HG03520 (cell line): ENCODE results near the gene RFPL4AL1.
"Not testable (repeated sequence)": the region's sequence is repeated elsewhere in the genome, so short reads cannot be mapped to it uniquely, and the experiment has no call there.

Experiments used
- ATAC-seq: cut with Tn5 transposase; IDR thresholded peaks from one replicate; pipeline ENCODE4 v1.9.1; 2021; ENCODE audit warnings: mild to moderate bottlenecking, moderate library complexity; ENCODE audit not compliant: unreplicated experiment

The RFPL4AL1 gene

DNA sequence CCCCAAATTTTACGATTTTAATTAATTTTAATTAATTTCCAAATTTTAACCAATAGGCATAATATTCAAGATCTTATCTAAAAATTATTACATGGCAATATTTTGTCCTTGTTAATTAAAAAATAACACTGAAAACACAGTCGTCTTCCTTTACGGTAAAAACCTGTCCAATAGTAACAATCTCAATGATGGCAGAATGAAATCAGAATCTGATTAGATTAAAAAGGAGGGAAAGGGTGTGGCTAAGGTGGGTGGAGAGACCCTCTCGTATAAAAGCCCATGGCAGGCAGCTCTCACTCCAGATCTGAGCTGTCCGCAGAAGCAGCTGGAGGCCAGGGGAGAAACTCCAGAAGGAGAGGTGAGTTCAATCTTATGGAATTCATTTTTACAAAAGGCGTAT is at the start of gene RFPL4AL1:
Gene RFPL4AL1 (plus strand): TSS at position 301 of the 400 bp plus-strand sequence. CDS start 2,687 bp downstream, outside the sequence.
- not testable (repeated sequence) for ATAC-seq

DNA sequence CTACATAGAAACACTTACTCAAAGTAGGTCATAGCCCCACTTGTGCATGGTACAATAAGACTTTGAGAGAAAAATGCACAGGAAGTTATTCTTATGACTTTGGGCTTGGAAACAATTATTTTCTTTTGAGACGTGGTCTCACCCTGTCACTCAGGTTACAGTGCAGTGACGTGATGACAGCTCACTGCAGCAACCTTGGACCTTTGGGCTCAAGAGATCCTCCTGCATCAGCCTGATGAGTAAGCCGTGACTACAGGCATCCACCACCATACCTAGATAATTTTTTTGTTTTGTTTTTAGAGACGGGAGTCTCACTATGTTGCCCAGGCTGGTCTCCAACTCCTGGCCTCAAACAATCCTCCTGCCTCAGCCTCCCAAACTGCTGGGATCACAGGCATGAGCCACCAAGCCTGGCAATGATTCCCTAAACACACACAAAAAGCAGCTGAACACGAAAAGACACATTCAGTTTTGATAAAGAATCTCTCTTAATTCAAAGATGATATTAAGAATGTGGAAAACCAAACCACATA is 48.6 kb upstream of the RFPL4AL1 start:
- no peak for ATAC-seq

DNA sequence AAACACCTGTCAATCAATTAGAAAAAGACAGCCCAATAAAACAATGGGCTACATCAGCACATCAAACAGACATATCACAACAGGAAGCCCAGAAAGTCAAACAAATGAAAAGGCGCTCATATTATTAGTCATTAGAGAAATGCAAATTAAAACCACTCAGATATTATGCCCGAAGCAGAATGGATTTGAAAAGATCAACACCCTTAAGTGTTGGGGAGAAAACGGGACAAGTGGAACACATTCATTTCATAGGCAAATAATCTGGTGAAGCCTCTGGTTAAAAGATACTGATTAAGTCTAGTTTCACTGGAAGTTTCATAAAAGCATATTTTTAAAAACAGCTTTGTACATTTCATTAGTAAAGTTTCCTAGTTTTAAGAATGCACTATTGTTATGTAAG is 48.1 kb upstream of the RFPL4AL1 start:
- ATAC-seq, result no peak

DNA sequence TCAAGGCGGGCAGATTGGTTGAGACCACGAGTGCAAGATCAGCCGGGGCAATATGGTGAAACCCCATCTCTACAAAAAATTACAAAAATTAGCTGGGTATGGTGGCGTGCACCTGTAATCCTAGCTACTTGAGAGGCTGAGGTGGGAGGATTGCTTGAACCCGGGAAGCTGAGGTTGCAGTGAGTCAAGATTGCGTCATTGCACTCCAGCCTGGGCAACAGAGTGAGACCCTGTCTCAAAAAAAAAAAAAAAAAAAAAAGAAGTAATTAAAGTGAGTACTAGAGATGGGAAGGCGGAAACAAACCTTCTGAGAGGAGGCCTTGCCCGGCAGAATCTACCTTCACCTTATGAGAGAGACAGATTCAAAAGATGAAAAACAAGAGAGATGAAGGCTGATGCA is 45.4 kb upstream of the RFPL4AL1 start:
- ATAC-seq, result no peak

DNA sequence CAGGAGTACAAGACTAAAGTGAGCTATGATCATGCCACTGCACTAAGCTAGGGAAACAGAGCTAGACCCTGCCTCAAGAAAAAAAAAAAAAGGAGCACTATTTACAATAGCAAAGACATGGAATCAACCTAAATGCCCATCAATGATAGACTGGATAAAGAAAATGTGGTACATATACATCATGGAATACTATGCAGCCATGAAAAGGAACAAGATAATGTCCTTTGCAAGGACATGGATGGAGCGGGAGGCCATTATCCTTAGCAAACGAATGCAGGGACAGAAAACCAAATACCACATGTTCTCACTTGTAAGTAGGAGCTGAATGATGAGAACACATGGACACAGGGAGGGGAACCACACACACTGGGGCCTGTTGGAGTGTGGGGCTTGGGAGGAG is 38.5 kb upstream of the RFPL4AL1 start:
- ATAC-seq, result not testable (repeated sequence)

DNA sequence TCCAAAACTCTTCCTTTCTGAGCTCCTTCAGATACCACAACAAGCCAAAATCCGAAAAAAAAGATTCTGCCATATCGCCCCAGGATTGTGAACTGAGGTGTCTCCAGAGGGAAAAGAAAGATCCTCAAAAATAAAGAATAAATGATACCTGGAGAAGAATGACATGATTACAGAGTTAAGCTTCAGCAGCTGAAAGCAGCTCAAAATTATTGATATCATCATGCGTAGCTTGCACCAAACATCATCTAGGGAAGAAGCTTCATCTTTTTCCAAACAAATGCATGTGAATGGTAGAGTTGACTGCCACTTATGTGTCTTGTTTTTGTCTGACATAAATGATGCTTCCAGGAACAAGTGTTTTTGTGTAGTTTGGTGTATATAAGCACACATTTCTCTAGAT is 30.6 kb upstream of the RFPL4AL1 start, which contains the start of gene NLRP9:
Gene NLRP9 (minus strand): TSS at position 101 of the 400 bp plus-strand sequence. CDS start 28 bp downstream, at position 73.
- no peak for ATAC-seq

DNA sequence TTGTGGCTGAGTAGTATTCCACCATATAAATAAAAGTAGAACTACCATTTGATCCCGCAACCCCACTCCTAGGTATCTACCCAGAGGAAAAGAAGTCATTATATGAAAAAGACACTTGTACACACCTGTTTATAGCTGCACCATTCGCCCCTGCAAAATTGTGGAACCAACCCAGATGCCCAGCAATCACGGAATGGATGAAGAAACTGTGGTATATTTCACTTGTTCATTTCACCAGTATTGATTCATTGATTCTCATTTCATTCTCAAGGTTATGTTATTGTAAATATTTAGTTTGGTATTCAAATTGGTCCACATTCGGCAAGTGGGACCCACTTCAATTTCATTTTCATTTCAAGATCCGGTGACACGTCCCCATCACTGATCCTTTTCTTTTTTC is 18.2 kb upstream of the RFPL4AL1 start:
- ATAC-seq, result no peak

DNA sequence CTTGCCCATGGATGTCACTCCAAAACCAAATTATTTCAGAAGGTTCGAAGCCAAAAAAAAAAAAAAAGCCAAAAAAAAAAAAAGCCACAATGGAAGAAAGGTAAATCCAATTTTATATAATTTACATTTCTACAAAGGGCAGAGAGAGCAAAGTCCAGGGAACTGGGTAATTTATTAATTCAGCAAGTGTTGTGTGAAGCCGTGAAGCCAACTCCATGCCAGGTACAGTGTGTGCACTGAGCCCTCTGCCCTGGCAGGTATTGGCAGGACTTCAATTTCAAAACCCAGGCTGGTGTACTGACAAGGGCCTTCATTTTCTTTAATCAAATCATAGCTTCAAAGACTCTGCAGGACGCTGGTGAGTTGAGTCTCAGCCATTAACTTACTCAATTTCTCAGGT is 15.5 kb upstream of the RFPL4AL1 start:
- ATAC-seq, result no peak

DNA sequence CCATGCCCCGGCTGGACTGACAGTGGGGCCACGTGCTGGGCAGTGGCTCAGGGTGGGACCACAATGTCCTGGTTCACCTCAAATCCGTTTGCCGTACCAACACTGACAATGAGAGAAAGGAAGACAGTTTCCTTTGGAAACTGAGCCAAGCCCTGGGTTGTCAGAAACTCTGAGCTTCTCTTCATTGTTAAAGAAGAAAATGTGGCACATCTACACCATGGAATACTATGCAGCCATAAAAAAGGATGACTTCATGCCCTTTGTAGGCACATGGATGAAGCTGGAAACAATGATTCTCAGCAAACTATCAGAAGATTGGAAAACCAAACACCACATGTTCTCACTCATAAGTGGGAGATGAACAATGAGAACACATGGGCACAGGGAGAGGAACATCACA is 12.1 kb upstream of the RFPL4AL1 start:
- not testable (repeated sequence) for ATAC-seq

DNA sequence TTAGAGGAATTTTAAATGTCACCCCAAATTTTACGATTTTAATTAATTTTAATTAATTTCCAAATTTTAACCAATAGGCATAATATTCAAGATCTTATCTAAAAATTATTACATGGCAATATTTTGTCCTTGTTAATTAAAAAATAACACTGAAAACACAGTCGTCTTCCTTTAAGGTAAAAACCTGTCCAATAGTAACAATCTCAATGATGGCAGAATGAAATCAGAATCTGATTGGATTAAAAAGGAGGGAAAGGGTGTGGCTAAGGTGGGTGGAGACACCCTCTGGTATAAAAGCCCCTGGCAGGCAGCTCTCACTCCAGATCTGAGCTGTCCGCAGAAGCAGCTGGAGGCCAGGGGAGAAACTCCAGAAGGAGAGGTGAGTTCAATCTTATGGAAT is 10.1 kb upstream of the RFPL4AL1 start, which contains the start of gene RFPL4A:
Gene RFPL4A (plus strand): TSS at position 301 of the 400 bp plus-strand sequence. CDS start 2,704 bp downstream, outside the sequence.
- ATAC-seq, result not testable (repeated sequence)

DNA sequence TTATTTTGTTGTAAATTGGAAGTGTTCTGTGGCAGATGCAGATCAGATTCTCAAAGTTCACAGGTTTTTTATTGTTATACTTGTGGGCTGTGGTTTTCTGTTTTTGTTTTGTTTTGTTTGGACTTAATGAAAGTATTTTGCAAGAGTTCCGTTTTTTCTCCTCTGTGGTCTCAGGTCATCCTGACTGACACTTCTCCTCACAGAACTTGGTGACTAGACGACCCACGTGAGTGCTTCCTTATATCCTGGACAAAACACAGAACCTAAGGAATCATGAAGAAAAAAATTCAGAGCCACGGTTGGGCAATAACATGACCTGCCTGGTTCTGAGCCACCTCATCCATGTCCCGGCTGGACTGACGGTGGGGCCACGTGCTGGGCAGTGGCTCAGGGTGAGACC is 2.5 kb upstream of the RFPL4AL1 start:
- ATAC-seq, result no peak

DNA sequence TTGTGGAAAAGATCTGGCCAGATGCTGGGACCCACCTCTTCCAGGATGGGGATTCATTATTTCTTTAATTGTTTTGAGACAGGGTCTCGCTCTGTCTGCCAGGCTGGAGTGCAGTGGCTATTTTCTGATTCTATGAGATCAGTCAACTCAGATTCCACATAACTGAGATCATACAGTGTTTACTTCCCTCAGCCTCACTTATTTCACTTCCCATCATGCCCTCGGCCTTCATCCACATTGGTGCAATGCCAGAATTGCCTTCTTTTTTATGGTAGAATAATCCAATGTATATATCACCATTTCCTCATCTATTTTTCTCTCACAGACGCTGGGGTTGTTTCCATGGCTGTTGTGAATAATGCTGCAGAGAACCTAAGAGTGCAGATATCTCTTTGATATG is 714 bp downstream of the RFPL4AL1 start:
- ATAC-seq, result not testable (repeated sequence)

DNA sequence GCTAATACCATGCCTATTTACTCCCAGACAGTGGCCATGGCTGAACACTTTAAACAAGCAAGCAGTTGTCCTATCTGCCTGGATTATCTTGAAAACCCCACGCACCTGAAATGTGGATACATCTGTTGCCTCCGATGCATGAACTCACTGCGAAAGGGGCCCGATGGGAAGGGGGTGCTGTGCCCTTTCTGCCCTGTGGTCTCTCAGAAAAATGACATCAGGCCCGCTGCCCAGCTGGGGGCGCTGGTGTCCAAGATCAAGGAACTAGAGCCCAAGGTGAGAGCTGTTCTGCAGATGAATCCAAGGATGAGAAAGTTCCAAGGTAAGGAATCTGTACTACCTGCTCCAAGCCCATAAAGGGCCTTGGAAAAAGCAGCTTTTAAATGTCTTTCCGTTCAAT is 8.6 kb downstream of the RFPL4AL1 start:
- no peak for ATAC-seq

DNA sequence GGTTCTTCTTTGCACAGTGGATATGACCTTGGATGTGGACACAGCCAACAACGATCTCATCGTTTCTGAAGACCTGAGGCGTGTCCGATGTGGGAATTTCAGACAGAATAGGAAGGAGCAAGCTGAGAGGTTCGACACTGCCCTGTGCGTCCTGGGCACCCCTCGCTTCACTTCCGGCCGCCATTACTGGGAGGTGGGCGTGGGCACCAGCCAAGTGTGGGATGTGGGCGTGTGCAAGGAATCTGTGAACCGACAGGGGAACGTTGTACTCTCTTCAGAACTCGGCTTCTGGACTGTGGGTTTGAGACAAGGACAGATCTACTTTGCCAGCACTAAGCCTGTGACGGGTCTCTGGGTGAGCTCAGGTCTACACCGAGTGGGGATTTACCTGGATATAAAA is 9.4 kb downstream of the RFPL4AL1 start:
- ATAC-seq, result no peak

DNA sequence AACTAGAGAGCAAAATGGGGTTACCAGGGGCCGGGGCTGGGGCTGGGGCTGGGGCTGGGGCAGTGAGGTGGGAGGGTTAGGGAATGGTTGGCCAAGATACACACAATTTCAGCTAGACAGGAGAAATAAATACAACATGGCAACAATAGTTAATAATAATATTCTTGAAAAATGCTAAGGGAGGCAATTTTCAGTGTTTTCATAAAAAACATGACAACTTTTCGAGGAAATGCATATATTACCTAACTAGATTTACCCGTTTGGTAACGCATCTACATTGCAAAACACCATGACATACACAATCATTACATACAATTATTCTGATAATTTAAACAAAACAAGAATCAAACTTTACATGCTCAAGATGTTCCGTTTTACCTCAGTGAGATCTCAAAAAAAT is 12.2 kb downstream of the RFPL4AL1 start:
- no peak for ATAC-seq

DNA sequence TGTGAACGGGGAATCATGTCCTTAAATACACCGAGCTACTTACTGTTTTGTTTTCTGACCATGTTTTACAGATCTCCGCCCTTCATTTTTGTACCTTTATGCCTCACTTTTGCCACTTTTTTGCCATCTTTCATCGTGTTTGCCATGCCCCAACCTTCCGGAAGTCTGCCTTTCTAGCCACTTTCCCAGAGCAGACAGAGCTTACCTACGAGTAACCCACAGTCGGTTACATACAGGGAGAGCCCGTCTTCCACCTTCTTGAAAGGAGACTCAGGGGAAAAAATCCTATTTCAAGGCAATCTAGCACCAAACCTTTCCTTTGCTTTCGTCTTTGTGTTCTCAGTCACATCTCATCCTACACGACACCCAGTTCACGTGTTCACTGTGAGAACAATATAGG is 26.1 kb downstream of the RFPL4AL1 start:
- no peak for ATAC-seq

DNA sequence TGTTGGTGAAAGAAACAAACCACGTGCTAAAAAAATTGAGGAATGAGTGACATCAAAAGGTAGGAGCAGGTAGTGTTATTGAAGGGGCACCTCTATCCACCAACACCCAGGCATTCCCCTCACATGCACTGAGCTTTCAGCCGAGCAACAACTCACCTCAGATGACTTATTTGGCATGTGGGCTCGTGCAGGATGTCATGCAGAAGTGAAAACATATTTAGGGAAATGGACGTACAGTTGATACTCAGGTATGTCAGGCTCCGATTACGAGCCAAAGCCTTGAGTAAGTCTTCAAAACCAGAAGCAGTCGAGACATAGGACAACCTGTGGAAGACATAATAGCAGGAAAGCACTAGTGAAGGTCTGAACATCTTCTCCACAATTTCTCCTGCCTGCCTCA is 32.5 kb downstream of the RFPL4AL1 start:
- ATAC-seq, result no peak

DNA sequence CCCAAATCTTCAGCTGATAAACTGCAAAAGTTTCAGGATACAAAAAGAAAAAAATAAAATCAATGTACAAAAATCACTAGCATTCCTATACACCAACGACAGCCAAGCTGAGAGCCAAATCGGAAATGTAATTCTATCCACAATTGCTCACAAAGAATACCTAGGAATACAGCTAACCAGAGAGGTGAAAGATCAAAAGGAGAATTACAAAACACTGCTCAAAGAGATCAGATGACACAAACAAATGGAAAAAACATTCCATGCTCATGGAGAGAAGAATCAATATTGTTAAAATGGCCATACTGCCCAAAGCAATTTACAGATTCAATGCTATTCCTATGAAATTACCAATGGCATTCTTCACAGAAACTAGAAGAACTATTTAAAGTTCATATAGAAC is 33.4 kb downstream of the RFPL4AL1 start:
- no peak for ATAC-seq

DNA sequence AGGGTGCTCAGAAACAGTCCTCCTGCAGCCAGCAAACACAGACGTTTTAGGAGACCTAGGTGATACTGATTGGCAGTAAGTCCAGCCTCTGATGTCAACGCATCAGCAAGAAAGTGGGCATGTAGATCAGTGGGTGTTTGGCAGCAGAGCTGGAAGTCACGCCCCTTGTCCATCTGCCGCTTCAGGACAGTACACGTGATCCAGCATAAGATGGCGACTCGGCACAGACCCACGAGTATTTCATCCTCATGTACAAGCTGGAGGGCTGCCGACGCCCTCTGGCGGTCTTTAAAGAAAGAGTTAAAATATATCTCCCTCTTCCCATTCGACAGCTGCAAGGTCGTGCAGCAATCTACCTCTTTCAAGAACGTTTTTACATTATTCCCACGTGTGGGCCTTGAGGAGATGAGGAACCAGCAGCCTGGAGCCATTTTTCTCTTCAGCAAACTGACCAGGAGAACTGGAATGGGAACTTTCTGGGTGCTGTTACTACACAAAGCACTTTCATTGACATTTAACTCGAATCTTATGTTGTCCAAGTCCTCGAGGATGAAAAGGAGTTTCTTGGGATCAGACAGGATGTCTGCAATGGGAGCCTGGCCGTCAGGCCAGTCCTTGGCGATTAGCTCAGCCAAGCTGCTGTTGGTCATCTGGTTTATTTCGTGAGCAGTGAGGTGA is 40.6 kb downstream of the RFPL4AL1 start:
- ATAC-seq, result peak; percentile 46

DNA sequence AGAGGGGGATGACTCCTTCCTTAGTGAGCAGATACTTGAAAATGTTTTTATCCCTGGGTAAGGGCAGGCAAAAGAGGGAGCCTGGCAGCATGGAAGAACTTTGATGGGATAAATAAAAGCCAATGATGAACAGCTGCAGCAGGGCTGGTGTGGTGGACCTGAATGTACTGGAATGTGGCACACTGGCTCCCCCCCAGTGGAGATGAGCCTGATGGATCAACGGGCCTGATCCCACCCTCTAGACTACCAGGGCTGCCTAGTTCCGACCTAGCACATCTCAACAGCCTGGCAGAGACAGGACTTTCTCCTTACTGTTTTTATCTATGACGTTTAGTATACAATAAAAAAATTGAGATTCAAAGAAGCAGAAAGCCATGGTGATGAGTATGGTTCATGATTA is 42.4 kb downstream of the RFPL4AL1 start:
- no peak for ATAC-seq

DNA sequence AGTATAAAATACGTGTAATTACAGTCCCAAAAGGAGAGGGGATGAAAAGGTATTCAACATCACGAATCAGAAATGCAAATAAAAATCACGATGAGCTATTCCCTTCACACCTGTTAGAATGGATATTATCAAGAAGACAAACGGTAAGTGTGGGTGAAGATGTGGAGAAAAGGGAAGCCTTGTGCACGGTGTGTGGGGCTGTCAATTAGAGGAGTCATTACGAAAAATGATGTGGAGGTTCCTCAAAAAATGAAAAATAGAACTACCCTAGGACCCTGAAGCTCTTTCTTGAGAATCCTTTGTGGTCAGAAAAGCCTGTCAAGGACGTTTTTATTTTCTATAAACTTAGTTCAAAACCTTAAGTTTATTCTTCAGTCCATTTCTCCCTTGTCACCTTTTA is 43.5 kb downstream of the RFPL4AL1 start:
- ATAC-seq, result no peak

DNA sequence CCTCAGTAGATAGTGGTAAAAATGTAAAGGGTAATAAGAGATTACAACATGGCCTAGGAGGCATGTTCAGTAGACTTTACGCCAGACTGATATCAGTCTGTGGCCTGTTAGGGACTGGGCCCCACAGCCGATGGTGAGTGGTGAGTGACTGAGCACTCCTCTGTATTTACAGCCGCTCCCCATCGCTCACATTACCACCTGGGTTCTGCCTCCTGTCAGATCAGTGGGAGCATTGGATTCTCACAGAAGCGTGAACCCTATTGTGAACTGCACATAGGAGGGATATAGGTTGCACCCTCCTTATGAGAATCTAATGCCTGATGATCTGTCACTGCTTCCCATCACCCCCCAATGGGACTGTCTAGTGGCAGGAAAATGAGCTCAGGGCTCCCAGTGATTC is 45.0 kb downstream of the RFPL4AL1 start:
- ATAC-seq, result no peak

DNA sequence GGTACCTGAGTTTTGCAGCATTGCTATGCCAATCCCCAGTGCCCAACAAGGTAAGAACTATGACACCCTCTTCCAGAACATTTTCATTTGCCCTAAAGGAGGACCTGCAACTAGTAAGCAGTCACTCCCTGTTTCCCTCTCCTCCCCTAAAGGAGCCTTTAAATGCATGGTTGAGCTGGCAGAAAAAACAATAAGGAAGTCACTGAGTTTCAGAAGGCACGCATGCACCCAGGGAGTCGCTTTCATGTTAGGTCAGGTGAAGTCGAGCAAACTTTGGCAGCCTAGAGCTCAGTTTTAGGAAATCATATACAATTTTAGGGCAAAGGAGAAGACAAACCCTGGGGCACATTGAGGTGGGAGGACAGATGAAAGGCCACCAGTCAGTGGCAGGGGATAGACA is 51.1 kb downstream of the RFPL4AL1 start:
- ATAC-seq, result no peak
